GF-D8 (cell line): ENCODE measurements around the gene HEATR9.
"Not testable (repeated sequence)": the region's sequence is repeated elsewhere in the genome, so short reads cannot be mapped to it uniquely, and the experiment has no call there.

Experiments
- DNase-seq: peaks from one replicate; lab custom pipeline; 2025; lab: John Stamatoyannopoulos, UW

HEATR9 gene, protein sequence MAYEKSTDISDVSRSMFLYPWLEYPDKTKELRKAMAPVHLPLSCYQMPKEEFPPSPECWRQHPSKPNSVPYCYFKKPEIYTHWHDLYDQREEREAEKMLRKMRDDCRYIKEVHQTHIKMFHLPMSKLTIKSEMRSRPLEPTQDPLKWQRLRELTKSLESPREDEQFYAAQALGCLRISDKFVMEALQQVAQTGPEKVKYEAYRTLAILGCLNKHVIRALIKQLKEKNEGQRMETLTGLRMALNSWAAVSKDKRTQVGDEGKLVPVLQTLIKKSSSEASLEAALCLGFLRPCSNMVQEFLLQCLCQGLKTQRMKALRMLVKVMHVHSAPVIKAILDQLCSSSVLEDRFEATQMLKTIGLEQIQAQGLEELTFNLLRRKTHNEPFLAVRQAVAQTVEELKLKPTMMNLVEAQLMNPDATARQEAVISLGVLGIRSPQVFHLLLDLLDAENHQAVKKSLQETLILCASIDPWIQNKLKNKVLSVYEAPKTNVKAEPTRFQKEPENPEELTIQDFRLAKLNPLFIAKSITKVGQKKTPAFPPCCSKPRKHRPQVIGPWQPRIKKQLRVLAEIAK

DNA sequence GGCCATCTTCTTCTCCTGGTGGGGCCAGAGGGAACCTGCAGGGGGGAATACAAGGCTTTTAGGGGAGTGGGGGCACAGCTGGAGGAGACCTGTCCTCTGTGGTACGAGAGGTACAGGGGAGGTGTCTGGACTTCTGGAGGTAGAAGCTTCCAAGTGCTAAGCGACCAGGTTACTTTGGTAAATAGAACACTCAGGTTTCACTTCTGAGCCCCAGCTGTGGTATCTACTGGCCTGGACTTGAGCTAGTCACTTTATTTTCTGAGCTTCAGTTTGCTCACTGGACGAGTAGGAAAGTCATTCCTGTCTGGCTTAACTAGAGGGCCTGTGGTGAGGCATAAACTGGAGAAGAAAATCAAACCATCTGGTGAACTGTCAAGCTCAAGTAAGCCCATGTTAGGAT, at the start of gene HEATR9:
Gene HEATR9 (minus strand): TSS at position 155 of the 400 bp plus-strand sequence. CDS start 149 bp downstream, at position 6.
- DNase-seq: no peak

DNA sequence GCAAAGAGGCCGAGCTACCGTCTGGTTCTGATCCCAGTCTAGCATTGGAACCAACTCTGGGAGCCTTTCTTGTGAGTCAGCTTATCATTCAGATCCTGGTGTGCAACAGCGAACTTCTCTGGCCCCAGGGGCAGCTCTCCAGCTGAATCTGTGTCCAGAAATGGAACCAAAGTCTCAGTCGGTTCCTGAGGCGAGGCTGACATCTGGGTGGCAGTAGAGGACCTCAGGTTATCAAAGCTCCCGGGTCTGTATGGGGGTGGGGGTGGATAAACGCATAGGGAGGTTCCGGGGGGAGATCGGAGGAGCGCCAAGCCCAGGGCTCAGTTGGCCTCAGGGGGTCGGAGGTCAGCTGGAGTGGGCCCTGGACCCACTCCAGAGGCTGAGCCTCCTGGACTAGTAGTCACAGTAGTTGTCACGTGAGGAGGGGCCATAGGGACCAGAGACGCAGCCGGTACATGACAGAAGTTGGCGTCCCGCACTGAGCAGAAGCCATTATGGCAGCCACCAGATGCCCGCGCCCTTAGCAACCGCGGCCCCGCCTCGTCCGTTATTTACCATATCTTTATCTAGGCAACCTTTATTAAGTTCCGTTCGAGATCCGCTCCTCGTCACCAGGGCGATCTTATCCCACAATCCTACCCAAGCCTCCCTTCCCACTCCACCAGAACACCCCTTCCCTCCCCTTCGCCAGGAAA, 49.0 kb upstream of the HEATR9 start:
- DNase-seq: no peak

DNA sequence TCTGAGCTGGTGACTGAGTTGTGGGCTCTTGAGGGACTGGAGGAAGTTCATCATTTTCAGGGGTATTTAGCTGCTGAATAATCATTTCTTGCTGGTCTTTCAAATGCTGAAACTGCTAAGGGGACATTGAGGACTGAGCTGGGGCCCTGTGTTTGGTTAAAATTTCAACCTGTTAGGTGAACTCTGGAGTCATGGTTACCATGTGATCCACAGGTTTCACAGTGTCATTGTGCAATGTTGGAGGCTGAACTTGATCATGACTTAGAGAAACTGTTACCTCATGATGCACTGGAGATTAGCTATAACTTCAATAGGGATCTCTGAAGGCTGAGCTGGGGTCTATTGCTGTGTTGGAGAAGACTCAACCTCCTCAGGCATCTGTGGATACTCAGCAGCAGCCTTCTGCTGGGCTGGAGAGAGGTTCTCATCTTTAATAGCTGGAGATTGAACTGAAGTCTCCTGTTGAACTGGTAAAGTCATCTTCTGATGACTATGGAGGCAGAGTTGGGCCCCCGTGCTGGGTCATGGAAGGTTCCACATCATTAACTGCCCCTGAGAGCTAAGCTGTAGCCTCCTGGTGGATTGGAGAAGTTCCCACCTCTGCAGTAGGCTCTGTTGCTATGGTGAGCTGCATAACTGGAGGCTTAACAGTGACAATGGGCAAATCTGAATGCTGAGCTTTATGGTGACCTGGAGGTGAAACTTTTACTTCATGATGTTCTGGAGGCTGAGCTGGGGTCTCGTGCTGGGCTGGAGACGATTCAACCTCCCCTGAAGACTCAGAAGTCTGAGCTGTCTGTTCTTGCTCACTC, 46.7 kb upstream of the HEATR9 start:
- DNase-seq: no peak

DNA sequence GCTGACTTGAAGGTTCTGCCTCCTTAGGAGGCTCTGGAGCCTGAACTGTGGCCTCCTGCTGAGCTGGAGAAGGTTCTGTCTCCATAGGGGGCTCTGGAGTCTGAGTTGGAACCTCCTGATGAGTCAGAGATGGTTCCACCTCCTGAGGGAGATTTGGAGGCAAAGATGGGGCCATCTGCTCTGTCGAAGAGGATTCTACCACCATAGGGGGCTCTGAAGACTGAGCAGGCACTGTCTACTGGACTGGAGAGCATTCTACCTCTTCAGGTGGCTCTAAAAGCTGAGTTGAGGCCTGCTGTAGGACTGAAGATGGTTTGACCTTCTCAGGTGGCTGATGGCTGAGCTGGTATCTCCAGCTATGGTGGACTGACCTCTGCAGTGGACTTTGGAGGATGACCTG, 45.7 kb upstream of the HEATR9 start:
- DNase-seq: no peak

DNA sequence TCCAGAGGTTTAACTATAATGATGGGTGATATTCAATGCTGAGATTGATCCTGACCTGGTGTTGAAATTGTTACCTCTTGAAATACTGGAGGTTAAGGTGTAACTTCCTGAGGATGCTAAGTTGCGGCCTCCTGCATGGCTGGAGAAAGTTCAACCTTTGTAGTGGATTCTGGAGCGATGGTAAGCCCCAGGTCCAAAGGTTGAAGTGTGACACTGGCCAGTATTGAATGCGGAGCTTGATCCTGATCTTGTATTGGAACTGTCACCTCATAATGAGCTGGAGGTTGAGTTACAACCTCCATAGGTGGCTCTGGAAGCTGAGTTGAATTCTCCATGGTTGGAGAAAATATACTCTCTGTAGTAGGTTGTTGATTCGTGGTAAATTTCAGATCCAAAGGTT, 44.9 kb upstream of the HEATR9 start:
- DNase-seq: no peak

DNA sequence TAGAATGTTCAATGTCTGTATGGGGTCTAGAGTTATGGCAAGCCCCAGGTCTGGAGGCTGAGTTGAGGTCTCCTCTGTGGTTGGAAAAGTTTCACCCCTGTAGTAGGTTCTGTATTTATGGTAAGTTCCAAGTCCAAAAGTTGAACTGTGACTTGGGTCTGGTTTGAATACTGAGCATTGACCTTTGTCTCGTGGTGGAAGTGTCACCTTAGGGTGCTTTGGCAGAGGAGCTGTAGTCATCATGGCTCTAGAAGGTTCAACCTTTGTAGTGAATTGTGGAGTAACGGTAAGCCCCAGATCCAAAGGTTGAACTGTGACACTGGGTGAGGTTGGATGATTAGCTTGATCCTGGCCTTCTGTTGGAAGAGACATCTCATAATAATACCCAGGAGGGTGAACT, 44.3 kb upstream of the HEATR9 start:
- DNase-seq: no peak

DNA sequence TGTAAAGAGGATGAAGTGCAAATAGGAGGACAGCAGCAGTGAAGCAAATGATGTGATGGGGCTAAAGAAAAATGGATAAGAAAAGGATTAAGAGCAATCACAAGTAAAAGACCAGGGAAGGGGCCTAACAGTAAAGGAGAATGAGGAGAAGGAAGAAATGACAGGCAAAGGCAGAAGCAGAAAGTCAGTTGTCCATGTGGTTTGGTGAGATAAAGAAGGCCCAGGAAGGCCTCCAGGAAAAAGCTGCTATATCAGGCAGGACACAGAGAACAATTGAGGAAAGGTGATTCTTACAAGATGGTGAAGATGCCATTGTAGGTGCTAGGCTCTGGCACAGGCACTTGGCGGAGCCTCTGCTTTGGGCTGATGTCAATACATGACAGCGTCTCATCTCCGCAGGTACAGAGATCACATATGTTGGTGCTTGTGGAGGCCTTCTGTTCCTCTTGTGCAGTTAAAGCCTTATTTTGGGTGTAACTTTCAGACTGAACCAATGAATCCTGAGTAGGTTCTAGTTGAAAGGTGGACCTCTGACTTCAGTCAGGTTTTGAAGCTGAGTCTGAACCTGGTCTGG, 43.7 kb upstream of the HEATR9 start:
- DNase-seq: no peak

DNA sequence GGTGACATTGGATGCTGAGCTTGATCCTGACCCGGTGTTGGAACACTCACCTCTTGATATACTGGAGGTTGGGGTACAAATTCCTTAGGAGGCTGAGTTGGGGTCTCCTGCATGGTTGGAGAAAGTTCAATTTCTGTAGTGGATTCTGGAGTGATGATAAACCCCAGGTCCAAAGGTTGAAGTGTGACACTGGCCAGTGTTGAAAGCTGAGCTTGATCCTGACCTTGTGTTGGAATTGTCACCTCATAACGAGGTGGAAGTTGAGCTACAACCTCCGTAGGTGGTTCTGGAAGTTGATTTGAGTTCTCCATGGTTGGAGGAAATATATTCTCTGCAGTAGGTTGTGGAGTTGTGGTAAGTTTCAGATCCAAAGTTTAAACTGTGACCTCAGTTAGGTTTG, 40.7 kb upstream of the HEATR9 start:
- no peak for DNase-seq

DNA sequence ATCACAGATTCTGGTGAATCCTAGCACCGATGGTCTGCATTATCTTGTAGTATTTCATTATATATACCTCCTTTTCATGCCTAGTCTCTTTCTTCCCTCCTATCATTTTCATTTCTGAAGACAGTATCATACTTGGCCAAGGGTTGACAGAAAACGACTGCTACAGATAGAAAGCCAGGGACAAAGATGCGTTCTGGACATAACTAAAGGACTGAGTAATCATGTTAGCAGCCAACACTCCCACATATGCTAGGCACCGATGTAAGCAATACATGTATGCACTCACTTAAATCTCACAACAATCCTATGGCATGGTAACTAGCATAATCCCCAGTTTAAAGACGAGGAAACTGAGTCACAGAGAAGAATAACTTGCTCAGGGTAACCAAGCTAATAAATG, 39.0 kb upstream of the HEATR9 start:
- DNase-seq: no peak

DNA sequence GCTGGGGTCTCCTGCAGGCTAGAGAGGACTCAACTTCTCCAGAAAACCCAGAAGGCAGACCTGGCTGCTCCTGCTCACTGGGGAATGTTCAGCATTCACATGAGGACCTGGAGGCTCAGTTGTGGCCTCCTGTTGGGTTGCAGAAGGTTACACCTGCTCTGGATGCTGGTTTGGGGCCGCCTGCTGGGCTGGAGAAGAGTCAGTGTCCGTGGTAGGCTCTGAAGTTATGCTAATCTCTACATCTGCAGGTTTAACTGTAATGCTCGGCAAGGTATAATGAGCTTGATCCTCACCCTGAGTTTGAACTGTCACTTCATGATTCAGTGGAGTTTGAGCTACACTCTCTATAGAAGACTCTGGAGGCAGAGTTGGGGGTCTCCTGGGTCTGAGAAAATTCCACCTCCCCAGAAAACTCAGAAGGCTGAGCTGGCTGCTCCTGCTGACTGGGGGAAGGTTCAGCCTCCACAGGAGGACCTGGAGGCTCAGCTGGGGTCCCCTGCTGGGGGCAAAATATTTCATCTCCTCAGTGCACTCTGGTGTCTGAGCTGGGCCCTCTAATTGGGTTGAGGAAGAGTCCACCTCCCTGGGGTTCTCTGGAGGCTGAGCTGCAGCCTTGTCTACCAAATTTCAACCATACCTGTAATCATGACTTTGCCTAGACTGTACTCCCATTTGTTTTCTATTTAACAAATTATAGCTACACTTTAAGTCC, 38.4 kb upstream of the HEATR9 start:
- no peak for DNase-seq

DNA sequence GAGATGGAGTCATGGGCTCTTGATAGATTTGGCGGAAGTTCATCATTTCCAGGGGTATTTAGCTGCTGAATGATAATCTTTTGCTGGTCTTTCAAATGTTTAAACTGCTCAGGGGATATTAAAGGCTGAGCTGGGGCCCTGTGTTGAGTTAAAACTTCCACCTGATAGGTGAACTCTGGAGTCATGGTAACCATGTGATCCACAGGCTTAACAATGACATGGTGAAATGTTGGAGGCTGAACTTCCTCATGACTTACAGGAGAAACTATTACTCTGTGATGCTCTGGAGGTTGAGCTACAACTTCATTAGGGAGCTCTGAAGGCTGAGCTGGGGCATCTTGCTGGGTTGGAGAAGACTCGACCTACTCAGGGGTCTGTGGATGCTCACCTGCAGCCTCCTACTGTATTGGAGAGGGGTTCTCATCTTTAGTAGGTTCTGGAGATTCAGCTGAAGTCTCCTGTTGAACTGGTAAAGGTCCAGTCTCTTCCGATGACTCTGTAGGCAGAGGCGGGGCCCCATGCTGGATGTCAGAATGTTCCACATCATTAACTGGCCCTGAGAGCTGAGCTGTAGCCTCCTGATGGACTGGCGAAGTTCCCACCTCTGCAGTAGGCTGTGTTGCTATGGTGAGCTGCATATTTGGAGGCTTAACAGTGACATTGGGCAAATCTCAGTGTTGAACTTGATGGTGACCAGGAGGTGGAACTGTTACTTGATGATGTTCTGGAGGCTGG, 37.7 kb upstream of the HEATR9 start:
- DNase-seq: no peak

DNA sequence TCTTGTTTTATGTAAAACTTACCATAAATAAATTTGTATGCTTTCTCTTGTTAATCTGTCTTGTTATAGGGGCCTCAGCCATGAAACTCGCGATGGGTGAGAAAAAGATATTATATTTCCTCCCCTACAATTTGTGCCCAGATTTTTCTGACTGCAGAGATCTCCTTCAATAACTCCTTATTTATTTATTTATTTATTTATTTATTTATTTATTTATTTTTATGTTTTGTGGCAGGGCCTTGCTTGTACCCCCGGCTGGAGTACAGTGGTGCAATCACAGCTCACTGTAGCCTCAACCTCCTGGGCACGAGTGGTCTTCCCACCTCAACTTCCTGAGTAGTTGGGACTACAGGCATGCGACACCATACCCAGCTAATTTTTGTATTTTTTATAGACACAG, 34.8 kb upstream of the HEATR9 start:
- no peak for DNase-seq

DNA sequence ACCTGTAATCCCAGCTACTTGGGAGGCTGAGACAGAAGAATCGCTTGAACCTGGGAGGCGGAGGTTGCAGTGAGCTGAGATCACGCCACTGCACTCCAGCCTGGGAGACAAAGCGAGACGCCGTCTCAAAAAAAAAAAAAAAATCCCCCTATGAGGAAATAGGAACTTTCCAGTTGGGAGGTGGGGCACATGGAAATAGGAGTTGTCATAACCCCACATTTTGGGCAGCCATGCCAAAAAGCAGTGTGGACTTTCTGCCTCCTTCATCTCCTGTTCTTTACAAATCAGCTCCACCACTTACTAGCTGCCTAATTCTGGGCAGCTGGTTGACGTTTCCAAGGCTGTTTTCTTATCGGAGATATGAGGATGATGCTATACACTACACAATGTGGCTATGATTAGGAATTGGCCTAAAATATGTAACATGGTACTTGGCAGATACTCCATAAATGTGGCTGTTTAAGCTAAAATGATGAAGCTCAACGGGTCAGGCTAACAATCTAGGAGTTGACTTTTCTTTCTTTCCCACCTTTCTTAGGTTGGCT, 33.0 kb upstream of the HEATR9 start:
- DNase-seq: no peak

DNA sequence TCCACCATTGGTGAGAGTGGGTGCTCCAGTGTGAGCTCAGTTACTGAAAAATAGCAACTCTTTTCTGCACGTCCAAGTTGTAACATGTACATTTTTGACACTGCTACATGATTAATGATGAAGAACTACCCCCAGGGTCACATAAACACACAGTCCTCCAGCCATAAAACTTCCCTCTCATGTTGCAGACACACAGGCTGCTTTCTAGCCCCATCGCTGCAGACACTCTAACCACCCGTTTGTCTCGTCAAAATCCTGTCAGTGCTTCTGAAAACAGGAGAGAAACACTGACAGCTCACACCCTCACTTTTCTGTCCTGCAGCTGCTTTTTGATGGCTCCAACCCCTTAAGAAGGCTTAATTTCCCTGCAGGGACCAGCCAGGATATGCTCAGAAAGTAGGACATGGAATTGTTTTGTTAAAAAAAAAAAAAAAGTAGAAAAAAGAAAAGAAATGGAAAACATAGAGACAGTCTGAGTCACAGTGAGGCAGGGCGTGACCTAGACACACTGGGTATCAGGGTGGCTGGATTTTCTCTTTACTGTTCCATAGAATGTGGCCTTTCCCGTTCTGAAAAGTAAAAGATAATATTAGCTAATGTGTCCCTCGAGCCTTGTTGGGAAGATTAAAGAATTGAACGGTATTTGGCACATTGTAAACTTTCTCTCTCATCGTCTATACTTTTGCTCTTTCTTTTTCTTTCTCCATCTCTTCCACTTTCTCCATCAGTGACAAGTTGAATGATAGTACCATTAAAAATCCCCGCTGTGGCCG, 32.2 kb upstream of the HEATR9 start:
- DNase-seq: no peak

DNA sequence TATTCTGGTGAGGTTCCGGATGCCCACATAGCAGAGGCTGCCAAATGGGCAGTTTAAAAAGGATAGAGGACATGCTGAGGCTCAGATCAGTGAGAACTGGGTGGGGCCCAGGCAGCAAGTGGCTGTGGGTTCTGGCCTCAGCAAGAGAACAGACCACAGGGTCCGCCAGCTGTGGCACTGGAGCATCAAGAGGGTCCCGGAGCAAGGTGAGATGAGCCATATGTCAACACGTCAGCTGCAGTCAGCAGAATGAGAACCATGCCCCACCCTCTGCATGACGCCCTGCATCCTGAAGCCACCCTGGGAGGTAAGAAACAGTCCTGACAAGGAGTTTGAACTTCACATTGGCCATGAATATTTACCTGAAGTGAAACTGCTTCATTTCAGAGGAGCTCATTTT, 31.6 kb upstream of the HEATR9 start:
- no peak for DNase-seq

DNA sequence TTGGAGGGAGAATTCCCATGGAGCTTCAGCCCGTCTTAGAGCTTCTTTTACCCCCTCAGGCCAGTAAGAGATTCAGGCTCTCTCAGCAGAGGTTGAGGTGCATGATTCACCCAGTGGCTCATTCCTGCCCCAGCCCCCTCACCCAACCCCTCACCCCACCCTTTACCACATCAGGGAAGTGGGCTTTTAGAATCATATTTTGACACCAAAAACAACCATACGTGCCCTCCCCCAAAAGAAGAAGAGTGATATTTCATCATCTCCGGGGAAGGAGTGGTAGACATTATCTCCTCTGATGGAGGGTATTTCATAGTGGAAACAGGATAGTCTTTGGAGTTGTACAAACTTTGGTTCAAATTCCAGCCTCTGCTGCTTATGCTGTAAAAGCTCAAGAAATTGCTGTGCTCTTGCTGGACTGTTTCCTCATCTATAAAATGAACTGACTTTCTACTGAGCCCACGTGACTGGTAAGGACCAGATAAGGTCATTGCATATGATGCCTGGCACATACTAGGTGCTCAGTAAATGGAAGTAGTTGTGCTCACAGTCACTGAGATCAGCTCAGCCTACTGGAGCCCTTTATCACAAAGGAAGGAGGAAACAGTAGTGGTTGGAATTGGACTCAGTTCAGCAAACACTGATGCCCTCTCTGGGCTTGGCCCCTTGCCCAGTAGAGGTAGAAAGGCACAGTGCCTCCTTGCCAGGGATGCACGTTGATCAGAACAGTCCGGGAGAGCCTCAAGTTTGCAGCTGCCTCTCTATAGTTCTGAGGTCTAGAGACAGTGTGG, 29.8 kb upstream of the HEATR9 start:
- DNase-seq: peak; percentile 63

DNA sequence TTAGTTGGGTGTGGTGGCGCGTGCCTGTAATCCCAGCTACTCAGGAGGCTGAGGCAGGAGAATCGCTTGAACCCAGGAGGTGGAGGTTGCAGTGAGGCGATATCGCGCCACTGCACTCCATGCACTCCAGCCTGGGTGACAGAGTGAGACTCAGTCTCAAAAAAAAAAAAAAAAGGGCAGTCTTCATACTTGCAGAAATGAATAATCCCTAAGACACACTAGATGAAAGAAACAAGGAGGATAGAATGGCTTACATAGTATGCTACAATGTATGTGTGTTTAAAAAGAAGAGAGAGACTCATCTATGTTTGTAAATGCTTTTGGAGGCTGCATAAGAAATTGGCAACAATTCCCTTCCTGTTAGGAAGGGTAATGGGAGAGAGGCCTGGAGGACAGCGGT, 29.1 kb upstream of the HEATR9 start:
- DNase-seq: not testable (repeated sequence)

DNA sequence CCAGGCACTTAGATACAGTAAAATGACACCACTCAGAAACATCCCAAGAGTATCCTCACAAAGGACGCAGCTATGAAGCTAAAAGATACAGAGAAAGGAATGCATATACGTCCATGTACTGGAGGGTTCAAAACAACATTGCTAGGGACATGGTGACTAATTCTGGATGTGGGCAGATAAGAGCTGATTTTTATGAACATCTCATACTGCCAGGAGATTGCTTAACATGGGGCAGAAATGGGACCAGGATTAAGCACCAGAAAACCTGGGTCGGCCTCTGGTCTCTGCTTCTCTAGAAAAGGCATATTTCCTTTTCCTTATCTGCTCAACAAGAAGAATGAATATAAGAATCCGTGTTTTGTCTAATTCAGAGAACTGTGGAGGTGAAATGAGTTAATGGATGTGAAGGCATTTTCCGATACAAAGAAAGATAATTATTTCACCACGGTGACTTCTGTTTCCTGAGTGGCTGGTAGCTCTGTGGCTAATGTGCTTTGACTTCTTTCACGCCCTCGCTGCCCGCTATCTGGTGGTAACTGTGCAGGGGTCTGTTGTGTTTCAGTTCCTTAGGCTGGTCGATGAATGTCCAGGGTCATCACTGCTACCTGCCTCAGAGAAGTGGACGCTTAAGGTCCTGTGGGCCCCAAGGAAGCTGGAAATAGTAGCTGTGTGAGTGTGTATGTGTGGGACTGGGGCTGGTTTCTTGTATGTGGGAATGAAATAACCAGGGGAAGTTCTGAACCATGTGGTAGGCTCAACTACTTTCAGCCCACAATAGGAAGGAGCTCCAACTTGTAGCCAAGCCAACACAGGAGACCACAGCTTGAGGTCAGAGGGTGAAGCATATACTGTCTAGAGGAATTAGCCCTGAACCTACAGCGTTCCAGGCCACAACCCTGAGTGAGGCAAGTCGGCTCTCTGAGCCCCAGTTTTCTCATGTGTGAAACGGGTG, 27.2 kb upstream of the HEATR9 start:
- peak; percentile 81 for DNase-seq
